Smooth muscle cell (in vitro differentiated cells): ENCODE results near the gene TRMT1L. TPM values are rescaled to one million over a fixed set of nuclear protein-coding genes. Genes with fewer than 3 reads are reported as not detected.

Experiments
- DNase-seq: peaks from one replicate; lab custom pipeline; 2025; ENCODE audit not compliant: unreplicated experiment; lab: John Stamatoyannopoulos, UW
- H2AFZ ChIP-seq: fragments of 200-600 bp; sonication (generic); 2 replicates; pipeline ENCODE4 v1.6.0; 2016; ENCODE audit warnings: antibody characterized with exemption, low read depth, mild to moderate bottlenecking
- H3F3A ChIP-seq: fragments of 200-600 bp; sonication (generic); 2 replicates; pipeline ENCODE4 v1.6.0; 2017; ENCODE audit warnings: antibody characterized with exemption, low read depth
- H3K27ac ChIP-seq: fragments of 200-600 bp; sonication (generic); 2 replicates; pipeline ENCODE4 v1.5.1; 2016; ENCODE audit warnings: low read depth, mild to moderate bottlenecking
- H3K27me3 ChIP-seq: fragments of 200-600 bp; sonication (generic); 2 replicates; pipeline ENCODE4 v1.6.1; 2016; ENCODE audit warnings: low read depth, mild to moderate bottlenecking
- H3K36me3 ChIP-seq: fragments of 200-600 bp; sonication (generic); 2 replicates; pipeline ENCODE4 v1.5.1; 2016; ENCODE audit warnings: low read depth
- H3K4me1 ChIP-seq: fragments of 200-600 bp; sonication (generic); 2 replicates; pipeline ENCODE4 v1.5.1; 2016; ENCODE audit warnings: low read depth
- H3K4me2 ChIP-seq: fragments of 200-600 bp; sonication (generic); 2 replicates; pipeline ENCODE4 v1.6.0; 2016; ENCODE audit warnings: mild to moderate bottlenecking
- H3K4me3 ChIP-seq: fragments of 200-600 bp; sonication (generic); 2 replicates; pipeline ENCODE4 v1.5.1; 2016; ENCODE audit warnings: mild to moderate bottlenecking
- H3K79me2 ChIP-seq: fragments of 200-600 bp; sonication (generic); 2 replicates; pipeline ENCODE4 v1.6.0; 2016; ENCODE audit warnings: low read depth, mild to moderate bottlenecking
- H3K9ac ChIP-seq: fragments of 200-600 bp; sonication (generic); 2 replicates; pipeline ENCODE4 v1.6.0; 2016; ENCODE audit warnings: low read depth
- H3K9me3 ChIP-seq: fragments of 200-600 bp; sonication (generic); replicated peaks from 2 replicates; pipeline ENCODE4 v1.5.1; 2016; ENCODE audit warnings: low read depth
- H4K20me1 ChIP-seq: fragments of 200-600 bp; sonication (generic); 2 replicates; pipeline ENCODE4 v1.6.0; 2016; ENCODE audit warnings: low read depth
- CTCF ChIP-seq: fragments of 200-600 bp; sonication (generic); IDR thresholded peaks from 2 replicates; pipeline ENCODE4 v1.5.1; 2017; ENCODE audit warnings: borderline replicate concordance, mild to moderate bottlenecking, antibody characterized with exemption; ENCODE audit not compliant: insufficient read depth, poor library complexity, severe bottlenecking
- WGBS: methylation state at CpG from one replicate; pipeline ENCODE4 v1.1.7; 2016; ENCODE audit warnings: low lambda C conversion rate; 5-methylcytosine and 5-hydroxymethylcytosine counted together
- polyA plus RNA-seq: library from polyadenylated mRNA; unstranded; fragments of >200 nt; fragmentation: Nextera tagmentation; extraction: Ambion mirVana; gene quantifications from 2 replicates; pipeline ENCODE4 v1.2.1, GENCODE V29; 2016
- total RNA-seq: library from RNA; depleted of rRNA; stranded (reverse); fragments of >200 nt; gene quantifications from 2 replicates; pipeline ENCODE4 v1.2.3, GENCODE V29; 2014

TRMT1L gene
- total and polyA plus RNA-seq, 2 experiments from 2014 or later: 17.2 to 40.1 TPM

GRCh38 chr1:185096531-185096930 lies 60.2 kb downstream of the TRMT1L start:
- Histone ChIP-seq H3K9me3 (no peaks in the 10 kb centered on the region), H3F3A (no peaks in the 10 kb centered on the region), H3K79me2 (peaks cover 2% of the 10 kb centered on the region), H3K9ac (no peak overlapping the region), H3K36me3 (peaks cover 9% of the 10 kb centered on the region), H3K27me3 (no peaks in the 10 kb centered on the region), H2AFZ (no peak overlapping the region), H3K27ac (no peak overlapping the region), H3K4me3 (no peak overlapping the region), H4K20me1 (peaks cover 5% of the 10 kb centered on the region), H3K4me1 (no peaks in the 10 kb centered on the region), H3K4me2 (no peak overlapping the region)
- DNase-seq: no peak
- no peak for TF ChIP-seq CTCF
- 92% methylated on average over 2 of the region's 2 CpGs for WGBS

- no peak overlapping the region for H2AFZ ChIP-seq
- H3K9me3 ChIP-seq: no peaks in the 10 kb centered on the region
- H3K79me2 ChIP-seq: no peaks in the 10 kb centered on the region
- no peaks in the 10 kb centered on the region for H3K4me1 ChIP-seq
- 99% methylated on average over 2 of the region's 2 CpGs for WGBS
- no peak for TF ChIP-seq CTCF
- H3K4me2 ChIP-seq: no peak overlapping the region
- peaks cover 9% of the 10 kb centered on the region for H3K36me3 ChIP-seq
- H3K9ac ChIP-seq: no peak overlapping the region
- H3K27me3 ChIP-seq: no peaks in the 10 kb centered on the region
- H4K20me1 ChIP-seq: peaks cover 8% of the 10 kb centered on the region
- H3K4me3 ChIP-seq: no peak overlapping the region
- H3F3A ChIP-seq: no peaks in the 10 kb centered on the region
- no peak overlapping the region for H3K27ac ChIP-seq
- no peak for DNase-seq
Measured at GRCh38 chr1:185094761-185095160, 62.0 kb downstream of the TRMT1L start.

GRCh38 chr1:185091480-185091879 lies 65.3 kb downstream of the TRMT1L start:
- no peak overlapping the region for H3K4me2 ChIP-seq
- no peaks in the 10 kb centered on the region for H3K9me3 ChIP-seq
- H3K4me1 ChIP-seq: no peaks in the 10 kb centered on the region
- peaks cover 10% of the 10 kb centered on the region for H3K79me2 ChIP-seq
- no peak for DNase-seq
- no peak for TF ChIP-seq CTCF
- H4K20me1 ChIP-seq: peaks cover 10% of the 10 kb centered on the region
- no peak overlapping the region for H2AFZ ChIP-seq
- no peaks in the 10 kb centered on the region for H3F3A ChIP-seq
- no peak overlapping the region for H3K27ac ChIP-seq
- no peak overlapping the region for H3K9ac ChIP-seq
- H3K4me3 ChIP-seq: no peak overlapping the region
- no peaks in the 10 kb centered on the region for H3K27me3 ChIP-seq
- H3K36me3 ChIP-seq: peaks cover 20% of the 10 kb centered on the region
- 89% methylated on average over 5 of the region's 5 CpGs for WGBS

DNA sequence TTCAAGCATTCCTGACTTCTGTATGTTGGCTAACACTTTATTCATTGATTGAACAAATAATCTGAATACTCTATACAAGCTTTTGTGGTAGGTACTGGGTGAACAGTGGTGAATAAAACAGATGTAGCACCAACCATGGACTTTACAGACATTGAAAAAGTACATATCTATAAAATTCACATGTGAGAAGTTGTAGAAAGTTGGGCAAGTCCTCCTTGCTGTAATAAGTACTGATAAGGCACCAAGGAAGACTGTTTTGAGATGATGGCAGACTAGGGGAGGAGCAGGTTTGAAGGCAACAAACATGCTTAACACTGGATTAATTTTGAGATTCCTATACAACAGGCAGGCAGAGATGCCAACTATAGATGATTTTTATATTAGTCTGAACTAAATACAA lies 69.0 kb downstream of the TRMT1L start:
- Histone ChIP-seq H3K36me3 (peaks cover 11% of the 10 kb centered on the region), H3K79me2 (peaks cover 46% of the 10 kb centered on the region), H3K9ac (no peak overlapping the region), H3K9me3 (no peaks in the 10 kb centered on the region), H4K20me1 (peaks cover 41% of the 10 kb centered on the region), H2AFZ (no peak overlapping the region), H3F3A (no peaks in the 10 kb centered on the region), H3K27ac (no peak overlapping the region), H3K4me2 (no peak overlapping the region), H3K4me3 (no peak overlapping the region), H3K4me1 (no peaks in the 10 kb centered on the region), H3K27me3 (no peaks in the 10 kb centered on the region)
- no peak for DNase-seq
- TF ChIP-seq CTCF: no peak
